GM12873 (cell line): ENCODE measurements around the gene IL13RA2.

Experiments
- CTCF ChIP-seq: IDR thresholded peaks from 2 replicates; pipeline ENCODE4 v1.5.1; 2012; ENCODE audit warnings: low read depth, mild to moderate bottlenecking, moderate library complexity, low read length, control low read depth; ENCODE audit not compliant: insufficient read depth; ENCODE audit errors: missing control alignments

IL13RA2 gene

GRCh38 chrX:115017455-115017854 lies at the start of gene IL13RA2:
Gene IL13RA2 (minus strand): TSS chrX:115017616. CDS start chrX:115017269, 347 bp downstream.
- no peak for TF ChIP-seq CTCF

GRCh38 chrX:115065304-115065703 lies 47.9 kb upstream of the IL13RA2 start:
- no peak for TF ChIP-seq CTCF

- TF ChIP-seq CTCF: no peak
These were observed 42.6 kb upstream of the IL13RA2 start for GRCh38 chrX:115060013-115060412.

GRCh38 chrX:115058276-115058675 lies 40.9 kb upstream of the IL13RA2 start:
- no peak for TF ChIP-seq CTCF

GRCh38 chrX:115054876-115055275 lies 37.5 kb upstream of the IL13RA2 start:
- TF ChIP-seq CTCF: no peak

- TF ChIP-seq CTCF: no peak
These were observed 35.8 kb upstream of the IL13RA2 start for GRCh38 chrX:115053223-115053622.

GRCh38 chrX:115047715-115048114 lies 30.3 kb upstream of the IL13RA2 start:
- TF ChIP-seq CTCF: no peak
